ENCODE data around the gene PTPN18.
"Not testable (repeated sequence)": the region's sequence is repeated elsewhere in the genome, so short reads cannot be mapped to it uniquely, and the experiment has no call there.

PTPN18 gene, protein sequence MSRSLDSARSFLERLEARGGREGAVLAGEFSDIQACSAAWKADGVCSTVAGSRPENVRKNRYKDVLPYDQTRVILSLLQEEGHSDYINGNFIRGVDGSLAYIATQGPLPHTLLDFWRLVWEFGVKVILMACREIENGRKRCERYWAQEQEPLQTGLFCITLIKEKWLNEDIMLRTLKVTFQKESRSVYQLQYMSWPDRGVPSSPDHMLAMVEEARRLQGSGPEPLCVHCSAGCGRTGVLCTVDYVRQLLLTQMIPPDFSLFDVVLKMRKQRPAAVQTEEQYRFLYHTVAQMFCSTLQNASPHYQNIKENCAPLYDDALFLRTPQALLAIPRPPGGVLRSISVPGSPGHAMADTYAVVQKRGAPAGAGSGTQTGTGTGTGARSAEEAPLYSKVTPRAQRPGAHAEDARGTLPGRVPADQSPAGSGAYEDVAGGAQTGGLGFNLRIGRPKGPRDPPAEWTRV

DNA sequence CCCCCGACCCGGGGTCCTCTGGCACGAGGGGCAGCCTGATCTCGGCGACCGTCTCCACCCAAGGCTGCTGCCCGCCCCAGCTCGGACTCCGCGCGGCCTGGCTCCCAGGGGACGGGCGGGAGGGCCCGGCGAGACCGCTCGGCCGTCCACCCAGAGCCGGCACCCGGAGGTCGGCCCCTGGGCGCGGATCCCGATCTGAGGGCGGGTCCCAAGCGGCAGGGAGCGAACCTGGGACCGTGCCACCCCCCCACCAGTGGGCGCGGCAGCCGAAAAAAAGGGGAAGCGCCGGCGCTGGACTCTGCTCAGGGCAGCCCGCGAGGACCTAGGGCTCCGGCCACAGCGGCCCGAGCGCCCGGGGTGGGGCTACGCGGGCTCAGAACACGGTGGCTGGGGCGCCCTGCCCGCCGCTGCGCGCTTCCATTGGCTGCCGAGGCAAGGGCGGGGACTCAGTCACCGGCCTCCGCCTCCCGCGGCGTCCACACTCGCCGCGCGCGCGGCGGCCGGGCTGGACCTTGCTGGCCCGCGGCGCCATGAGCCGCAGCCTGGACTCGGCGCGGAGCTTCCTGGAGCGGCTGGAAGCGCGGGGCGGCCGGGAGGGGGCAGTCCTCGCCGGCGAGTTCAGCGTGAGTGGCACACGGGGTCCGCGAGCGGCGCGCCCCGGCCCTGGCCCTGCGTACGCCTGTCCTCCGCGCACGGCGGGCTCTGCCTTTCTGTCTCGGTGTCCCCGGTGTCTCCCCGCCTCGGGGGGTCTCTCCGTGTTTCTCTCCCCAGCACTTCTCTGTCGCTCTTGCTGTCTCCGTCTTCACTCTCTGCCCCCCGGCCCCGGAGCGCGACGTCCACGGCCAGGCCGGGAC lies at the start of gene PTPN18:
TSS of gene PTPN18 (plus strand) at position 479 of the 854 bp plus-strand sequence. CDS start at position 531, 52 bp downstream.
- peak; percentile 70 for DNase-seq

DNA sequence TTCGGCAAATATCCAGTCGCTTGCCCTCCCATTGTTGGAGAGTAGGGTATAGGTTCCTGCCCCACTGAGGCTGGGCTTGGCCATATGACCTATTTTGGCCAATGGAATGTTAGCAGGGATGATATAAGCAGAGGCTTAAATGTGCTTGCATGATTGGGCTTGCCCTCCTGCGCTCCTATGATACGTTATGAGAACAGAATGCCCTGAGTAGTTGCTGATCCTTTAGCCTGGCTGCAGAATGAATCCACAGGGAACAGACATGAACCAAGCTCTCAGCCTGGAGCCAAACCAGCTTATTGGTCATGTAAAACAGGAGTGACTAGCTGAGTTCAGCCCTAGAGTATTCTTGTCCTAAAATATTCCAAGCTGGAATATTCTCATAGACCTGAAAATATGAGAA lies 48.0 kb upstream of the PTPN18 start:
- no peak for DNase-seq

DNA sequence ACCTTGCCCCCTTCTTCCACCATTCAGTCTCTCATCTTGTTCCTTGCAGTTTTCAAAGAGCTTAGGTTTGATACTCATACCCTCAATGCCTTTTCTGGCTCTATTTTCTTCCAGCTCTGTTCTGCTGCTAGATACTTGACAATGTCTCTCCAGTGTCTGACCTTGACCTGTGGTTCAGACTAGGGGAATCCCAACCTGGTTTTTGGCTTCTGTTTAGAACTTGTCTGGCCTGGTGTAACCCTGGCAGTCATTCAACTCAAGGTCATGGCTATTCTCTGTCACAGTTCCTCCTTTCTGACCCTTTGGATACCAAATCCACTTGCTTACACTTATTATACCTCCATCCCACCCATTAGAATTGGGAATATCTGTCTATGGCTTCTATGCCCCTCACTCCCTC lies 45.0 kb upstream of the PTPN18 start:
- DNase-seq: no peak

DNA sequence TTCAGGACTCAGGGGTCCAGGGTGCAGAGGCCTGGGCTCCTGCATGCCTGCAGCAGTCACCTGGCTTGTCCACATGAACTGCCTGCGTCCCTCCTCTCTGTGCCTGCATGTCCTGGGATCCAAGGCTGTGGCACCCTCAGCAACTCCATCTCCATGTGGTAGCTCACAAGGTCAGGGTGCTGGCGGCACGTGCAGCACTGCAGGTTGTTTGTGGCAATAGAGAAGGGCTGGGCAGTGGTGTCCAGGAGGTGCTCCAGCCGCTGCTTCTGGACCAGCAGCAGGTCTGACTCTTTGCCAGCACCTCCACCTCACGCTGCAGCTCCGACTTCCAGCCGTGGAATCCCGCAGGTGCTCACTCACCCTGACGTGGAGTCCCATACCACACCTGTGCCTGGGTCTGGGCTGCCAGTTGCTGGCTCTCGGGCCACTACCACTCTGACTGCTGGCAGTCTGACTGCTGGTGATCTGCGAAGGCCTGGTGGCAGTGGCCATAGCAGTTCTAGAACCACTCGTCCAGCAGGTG lies 42.0 kb upstream of the PTPN18 start:
- DNase-seq: no peak

DNA sequence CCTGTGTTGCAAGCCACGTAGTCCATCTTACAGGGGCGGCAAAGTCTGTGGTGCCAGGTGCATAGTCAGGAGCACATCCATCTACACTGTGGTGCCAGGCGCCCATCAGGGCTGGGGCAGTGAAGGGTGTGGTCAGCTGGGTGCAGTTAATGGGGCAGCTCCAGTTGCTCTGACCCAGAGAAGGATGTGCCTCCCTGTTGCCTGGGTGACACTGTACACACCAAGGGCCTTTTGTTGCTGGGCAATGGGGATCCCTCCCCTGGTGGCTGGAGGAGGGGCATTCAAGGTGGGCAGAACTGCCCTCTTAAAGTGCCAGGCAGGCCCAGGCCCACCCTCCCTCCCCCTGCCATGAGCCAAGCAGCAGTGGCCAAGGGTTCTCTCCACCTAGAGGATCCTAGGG lies 41.5 kb upstream of the PTPN18 start:
- no peak for DNase-seq

DNA sequence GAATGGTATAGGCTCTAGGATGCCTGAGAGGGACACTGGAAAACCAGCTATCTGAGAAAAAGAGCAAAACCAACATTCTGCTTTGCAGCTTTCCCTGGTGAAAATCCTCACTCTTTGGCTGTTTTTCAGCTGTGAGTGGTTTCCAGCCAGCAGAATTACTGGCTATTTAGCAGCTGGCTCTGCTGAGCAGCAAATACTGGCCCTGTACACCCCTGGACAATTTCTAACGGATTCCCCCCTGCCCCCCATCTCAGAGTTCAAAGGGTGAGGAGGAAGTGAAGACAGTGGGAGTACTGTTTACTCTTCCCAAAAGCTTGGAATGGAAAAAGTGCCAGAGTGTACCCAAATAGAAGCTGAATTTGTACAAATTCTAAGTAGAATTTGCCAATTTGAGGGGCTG lies 39.3 kb upstream of the PTPN18 start:
- no peak for DNase-seq

DNA sequence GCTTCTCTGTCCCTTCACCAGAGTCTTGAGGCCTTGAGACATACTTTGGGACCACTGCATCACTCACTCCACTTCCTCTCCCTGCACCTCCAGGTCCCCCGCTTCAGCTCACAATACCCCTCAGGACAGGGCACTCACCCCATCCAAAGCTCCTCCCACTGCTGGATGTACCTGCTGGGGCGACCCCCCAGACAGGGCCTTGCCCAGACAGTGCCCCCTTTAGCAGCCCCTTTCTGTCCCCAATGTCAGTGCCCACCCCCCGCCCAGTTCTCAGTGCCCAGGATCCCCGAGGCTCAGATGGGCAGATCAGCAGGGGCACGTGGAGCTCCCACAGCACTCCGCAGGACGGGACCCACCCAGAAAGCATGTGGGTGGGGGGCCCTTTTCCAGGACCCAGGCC lies 37.0 kb upstream of the PTPN18 start:
- DNase-seq: no peak

DNA sequence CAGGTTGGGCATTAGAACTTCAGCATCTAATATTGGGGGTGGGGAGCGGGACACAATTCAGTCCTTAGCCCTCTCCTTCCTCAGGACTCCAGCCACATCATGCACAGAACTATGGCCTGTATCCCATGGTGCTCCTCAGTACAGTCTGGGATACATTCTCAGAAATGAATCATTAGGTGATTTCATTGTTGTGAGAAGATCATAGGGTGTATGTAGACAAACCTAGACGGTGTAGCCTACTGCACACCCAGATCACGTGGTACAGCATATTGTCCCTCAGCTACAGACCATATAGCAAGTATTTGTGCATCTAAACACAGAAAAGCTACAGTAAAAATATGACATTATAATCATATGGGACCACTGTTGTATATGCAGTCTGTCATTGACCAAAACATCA lies 36.3 kb upstream of the PTPN18 start:
- no peak for DNase-seq

DNA sequence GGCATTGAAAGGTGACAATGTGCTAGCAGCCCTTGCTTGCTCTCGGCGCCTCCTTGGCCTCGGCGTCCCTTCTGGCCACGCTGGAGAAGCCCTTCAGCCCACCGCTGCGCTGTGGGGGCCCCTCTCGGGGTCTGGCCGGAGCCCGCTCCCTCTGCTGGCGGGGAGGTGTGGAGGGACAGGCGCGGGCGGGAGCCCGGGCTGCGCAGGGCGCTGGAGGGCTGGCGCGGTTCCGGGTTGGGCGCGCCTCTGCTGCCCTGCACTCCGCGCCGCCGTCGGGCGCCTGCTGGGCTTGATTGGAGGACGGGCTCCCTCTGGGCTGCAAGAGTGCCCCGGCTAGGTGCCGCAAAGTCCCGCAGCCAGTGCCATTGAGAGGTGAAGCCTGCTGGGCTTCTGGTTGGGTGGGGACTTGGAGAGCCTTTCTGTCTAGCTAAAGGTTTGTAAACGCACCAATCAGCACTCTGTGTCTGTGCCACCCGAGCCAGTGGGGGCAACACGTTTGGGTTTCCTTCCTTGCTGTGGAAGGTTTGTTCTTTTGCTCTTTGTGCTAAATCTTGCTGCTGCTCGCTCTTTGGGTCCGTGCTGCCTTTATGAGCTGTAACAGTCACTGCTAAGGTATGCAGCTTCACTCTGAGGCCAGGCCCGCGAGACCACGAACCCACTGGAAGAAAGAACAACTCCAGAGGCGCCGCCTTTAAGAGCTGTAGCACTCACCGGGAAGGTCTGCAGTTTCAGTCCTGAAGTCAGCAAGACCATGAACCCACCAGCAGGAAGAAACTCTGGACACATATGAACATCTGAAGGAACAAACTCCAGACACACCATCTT lies 27.9 kb upstream of the PTPN18 start:
- no peak for DNase-seq

DNA sequence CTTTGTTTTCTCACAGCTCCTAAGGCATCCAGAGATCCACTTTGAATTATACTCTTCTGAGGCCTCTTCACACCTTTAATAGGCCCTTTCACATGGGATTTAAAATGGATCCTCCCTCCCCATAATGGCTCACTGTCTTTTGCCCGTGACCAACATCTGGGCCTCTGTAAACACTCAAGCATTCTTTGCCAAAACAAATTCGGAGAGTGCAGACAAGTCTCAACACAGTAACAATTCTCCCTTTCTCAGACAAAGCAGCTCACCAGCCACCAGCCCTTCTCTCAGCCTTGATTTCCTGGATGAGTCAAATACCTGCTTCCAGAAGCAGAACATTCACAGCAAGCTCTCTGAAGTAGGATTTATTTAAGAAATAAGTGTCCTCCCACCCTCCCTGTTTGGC lies 27.1 kb upstream of the PTPN18 start:
- DNase-seq: no peak

DNA sequence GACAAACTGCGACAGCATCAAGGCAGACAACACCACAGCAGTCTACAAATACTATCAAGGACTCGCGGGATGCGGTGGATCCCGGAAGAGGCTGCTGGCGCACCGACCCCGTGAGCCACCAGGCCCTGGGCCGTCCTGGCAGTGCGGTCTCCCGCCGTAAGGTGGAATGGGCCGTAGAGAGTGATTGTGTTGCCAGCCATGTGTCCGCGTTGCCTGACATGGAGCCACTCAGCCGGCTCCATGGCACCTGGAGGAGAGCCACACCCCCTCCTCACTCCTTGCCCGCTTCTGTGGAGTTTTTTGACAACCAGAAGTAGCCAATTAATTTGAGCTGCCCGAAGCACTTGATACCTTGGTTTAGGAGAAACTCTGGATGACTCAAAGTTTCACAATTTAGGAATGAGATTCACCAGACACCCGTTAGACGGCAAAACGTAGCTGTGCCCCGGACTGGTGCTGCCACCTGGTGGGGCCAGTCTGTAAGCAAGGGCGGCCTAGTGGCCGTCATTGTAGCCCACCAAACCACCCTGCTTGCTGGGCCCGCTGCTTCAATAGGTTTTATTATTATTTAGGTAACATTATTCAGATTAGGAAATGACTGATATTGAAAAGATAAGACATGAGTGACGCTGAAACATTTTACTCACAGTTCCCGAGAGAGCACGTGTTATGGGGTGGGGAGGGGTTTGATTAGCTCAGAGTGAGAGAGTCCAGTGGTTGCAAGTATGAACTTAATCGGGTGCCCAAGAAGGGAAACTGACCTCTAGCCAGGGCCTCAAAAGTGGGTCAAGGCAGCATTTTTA lies 23.4 kb upstream of the PTPN18 start:
- DNase-seq: peak; percentile 74

DNA sequence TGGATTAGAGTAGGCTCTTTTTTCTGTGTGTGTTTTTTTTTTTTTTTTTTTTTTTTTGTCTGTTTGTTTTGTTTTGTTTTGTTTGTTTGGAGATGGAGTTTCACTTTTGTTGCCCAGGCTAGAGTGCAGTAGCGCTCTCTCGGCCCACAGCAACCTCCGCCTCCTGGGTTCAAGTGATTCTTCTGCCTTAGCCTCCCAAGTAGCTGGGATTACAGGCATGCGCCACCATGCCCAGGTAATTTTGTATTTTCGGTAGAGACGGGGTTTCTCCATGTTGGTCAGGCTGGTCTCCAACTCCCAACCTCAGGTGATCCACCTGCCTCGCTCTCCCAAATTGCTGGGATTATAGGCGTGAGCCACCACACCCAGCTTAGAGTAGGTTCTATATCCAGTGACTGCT lies 22.6 kb upstream of the PTPN18 start:
- not testable (repeated sequence) for DNase-seq

DNA sequence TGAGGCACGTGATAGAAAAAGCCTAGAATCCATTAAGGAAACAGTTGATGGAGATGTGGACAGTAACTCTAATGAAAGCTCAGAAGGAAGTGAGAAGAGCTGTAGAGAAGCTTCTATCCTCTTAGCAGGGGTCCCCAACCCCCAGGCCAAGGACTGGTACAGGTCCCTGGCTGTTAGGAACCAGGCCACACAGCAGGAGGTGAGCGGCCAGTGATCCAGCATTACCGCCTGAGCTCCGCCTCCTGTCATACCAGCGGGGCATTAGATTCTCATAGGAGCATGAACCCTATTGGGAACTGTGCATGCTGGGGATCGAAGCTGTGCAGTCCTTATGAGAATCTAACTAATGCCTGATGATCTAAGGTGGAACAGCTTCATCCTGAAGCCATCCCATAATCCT lies 21.8 kb upstream of the PTPN18 start:
- no peak for DNase-seq

DNA sequence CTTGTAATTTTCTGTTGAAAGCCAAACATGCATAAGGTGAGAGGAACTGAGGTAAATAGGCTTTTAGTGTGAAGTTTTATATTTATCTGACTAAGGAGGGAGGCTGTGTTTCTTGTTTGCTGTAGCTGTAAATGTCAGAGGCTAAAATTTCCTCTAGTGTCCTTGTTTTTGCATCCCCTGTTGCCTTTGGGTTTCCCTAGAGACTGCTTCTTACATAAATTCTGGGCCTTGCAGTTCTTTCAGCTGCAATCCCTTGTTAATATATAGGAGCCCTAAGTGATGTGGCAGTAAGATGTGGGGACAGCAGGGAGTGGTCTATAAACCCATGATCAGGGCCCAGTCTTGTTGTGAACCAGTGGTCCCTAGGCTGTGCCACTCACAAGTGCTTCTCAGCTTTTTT lies 20.6 kb upstream of the PTPN18 start:
- DNase-seq: no peak

DNA sequence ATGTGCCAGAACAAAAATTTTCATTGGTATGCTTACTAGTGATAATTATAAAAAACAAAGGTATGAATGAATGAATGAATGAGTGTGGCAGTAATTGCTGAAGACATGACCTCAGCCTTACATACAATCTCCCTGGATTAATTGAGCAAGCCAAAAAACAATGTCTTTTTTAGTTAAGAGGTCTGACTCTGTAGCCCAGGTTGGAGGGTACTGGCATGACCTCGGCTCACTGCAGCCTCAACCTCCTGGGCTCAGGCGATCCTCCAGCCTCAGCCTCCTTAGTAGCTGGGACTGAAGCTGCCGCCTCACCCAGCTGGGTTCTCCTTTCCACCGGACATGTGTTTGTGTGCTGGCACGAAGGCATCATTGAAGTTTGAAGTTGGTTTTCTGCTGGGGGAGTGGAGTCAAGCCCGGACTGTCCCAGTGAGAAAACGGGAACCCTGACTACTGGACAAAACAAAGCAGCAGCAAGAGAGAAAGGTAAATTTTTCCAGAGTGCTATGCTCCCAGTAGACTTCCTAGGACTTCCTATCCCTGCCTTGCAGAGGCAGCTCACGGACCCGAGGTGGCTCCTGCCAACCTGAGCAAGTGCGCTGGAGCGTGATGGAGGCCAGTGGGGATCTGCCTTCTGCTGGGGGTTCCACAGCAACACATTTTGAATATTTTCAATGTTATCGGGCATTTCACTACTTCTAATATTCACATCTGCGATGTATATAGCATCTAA lies 19.5 kb upstream of the PTPN18 start:
- DNase-seq: no peak

DNA sequence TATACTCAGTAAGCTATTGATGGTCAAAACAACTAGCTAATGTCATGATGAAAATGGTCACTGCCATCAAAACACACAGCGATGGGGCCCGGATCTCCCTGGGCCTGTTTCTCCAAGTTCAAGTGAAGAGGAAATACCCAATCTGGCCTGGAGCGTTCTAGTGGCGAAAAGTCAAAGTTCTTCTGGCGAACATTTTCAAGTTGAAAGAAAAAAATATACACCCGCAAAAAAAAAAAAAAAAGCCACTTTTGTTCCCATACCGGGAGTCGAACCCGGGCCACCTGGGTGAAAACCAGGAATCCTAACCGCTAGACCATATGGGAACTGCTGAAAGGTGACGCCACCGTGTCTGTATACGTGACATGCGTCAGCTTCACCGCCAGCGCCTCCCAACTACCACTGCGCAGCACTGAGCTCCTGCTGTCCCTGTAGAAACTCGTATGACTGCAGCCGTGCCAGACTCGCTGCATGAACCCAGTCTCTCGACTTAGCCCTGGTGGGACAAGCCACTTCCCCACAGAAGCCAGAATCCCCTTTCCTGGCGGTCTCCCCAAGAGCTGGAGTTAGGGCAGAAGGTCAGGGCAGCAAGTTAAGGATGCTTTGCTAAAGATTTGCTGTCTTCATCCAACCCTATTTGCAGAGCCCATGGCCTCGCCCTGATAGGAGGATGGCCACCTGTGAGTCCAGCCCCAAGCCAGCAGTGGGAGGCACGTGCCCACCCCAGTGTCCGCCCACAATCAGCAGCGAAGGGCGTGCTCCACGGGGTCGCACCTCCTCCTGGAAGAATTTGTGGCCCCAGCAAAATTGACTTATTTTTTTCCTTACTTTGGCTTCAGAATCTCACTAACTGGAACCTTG lies 18.8 kb upstream of the PTPN18 start:
- peak; percentile 67 for DNase-seq

DNA sequence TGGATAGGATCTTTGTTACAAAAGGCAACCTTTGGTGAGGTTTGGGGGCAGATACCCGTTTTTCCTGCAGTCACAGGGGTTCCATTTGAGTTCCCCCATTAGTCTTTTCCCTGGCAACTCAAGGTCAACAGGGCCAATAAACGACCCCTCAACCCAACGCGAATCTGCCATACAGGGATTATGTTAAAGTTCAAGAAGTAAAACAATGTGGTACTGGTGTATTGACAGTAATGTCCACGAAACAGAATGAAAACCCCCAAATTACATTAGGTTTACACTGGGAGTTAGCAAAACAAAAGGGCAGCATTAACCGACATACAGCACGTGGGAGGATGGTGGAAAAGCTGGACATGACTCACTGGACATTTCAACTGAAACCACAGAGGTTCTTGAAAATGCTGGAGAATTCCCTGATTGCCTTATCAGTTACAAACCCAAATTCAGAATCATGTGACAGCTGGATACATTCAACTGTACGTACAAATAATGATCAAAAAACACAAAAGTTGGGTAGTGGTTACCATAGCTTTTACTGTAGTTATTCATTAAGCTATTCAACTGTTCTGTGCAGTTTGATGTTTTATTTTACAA lies 18.0 kb upstream of the PTPN18 start:
- DNase-seq: no peak

DNA sequence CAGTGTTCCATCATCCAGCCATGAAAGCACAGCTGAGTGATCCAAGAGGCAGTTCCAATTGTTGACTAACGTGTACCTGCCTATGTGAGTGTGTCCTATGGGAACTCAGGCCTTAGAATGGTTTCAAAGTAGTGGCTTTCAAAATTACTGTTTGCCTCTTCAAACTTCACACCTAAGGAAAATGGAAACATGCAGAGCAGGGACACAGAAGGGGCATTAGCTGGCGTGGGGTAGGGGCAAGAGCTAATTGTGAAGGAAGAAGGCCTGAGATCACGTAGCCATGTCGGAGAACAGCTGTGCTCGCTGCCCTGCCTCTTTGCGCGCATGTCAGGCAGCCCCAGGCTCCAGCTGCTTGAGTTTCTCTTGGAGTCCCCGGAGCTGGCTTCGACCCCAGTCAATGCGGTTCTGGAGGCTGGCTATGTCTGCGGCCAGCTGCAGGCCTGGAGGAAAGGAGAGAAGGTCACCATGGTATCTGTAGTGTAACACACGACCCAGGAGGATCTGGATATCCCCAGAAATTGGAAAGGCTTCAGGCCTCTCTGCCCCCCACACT lies 17.0 kb upstream of the PTPN18 start:
- no peak for DNase-seq

All from activated naive CD4-positive, alpha-beta T cell treated with Interleukin-2 at 50 U/mL for 16 hours (primary cell).